ENCODE measurements around the gene QDPR.
A peak's percentile ranks its signal among the peaks of the same experiment; 100 is the strongest.

The QDPR gene

DNA sequence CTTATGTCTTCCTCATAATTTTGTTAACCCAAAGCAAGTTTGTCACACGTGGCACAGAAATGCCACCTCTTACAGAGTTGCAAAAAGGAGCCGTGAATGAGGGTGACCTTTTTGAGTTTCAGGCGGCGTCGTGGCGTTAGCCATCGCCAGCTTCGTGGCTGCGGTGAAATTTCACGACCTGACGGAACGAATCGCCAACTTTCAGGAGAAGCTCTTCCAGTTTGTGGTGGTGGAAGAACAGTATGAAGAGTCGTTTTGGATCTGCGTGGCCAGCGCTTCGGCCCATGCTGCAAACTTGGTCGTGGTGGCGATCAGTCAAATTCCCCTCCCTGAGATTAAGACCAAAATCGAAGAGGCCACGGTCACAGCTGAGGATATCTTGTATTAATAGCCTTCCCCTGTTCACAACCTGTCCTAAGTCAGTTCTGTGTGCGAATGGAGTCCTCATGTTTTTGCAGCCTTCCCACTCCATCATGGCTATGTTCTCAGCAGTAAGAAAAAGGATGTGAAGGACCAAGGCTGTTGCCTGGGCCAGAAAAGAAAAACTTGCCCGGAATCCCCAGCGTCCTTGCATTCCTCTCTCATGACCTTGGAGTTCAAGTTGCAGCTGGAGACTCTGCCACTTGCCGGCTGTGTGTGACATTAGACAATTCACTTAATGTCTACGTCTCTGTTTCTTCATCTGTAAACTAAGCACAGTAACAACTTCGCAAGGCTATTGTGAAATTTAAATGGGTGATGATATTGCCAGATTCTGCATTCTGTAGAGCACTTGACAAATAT is 15.0 kb upstream of the QDPR start:
- no peak for DNase-seq

DNA sequence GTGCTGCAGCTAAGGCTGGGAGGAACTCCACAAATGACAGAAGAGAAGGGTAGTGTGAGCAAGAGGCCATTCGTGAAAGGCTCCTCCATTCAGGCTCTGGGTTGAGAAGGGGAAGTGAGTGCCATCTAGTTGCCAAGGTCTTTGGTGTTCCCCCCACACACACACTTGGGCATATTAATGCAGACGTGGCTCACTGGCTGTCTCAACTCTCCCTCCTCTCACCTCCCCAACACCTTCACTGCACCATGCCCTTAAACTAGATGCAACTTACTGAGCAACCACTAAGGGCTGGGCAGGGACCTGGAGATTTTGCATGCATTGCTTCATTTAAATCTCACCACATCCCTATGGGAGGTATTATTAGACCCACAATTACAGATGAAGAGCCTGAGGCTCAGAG is 11.8 kb upstream of the QDPR start:
- no peak for DNase-seq

DNA sequence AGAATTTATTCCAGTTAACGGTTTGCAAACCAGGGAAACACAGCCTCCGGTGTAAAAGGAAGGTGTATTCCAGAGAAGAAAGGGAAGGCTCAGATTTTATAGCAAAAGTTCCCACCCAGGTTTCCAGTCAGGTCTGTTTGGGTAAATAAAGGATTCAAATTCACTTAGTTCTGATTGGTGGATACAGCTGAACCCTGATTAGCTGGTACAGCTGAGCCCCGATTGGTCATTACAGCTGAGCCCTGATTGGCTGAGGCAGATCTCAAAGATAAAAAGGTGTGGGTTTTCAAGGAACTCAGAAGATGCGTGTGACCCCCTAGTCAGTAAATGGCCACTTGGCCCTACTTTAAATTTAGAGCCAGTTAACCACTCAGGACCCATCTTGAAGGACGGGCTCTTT is 9.7 kb upstream of the QDPR start:
- DNase-seq: no peak

DNA sequence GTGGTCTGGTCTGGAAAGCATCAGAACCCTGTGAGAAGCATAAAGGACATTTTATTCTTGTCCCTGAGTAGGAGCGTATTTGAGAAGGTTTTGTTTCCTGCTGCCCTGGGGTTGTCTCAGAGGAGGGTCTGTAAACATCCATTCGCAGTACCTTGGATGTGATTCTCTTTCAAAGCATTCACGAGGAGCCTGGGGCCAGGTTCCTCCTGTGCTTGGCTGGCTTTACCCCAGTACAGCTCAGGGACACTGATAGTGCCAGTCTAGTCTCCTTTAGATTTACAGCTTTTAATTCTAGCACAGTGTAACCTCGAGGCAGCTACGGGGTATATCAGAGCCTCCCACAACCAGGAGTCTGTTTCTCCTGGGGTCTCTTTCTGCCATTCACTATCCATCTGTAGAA is 5.8 kb upstream of the QDPR start:
- DNase-seq: no peak

DNA sequence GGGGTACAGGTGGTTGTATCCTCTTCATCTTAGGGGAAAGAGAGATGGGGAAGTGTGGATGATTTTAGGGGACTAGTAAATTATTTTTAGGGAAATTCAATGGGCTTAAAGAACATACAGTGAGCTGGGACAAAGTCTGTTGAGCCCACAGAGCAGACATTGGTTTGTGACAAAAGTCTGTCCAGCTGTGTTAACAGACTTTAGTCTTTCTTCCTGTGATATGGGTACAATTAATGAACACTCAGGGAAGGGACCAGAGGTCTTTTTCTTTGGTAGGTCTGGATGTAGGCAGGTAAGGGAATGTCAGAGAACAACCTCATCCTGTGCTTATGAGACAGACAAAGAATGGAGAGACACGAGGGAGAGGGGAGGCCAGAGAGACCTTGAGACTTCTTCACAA is 5.1 kb upstream of the QDPR start:
- DNase-seq: no peak

DNA sequence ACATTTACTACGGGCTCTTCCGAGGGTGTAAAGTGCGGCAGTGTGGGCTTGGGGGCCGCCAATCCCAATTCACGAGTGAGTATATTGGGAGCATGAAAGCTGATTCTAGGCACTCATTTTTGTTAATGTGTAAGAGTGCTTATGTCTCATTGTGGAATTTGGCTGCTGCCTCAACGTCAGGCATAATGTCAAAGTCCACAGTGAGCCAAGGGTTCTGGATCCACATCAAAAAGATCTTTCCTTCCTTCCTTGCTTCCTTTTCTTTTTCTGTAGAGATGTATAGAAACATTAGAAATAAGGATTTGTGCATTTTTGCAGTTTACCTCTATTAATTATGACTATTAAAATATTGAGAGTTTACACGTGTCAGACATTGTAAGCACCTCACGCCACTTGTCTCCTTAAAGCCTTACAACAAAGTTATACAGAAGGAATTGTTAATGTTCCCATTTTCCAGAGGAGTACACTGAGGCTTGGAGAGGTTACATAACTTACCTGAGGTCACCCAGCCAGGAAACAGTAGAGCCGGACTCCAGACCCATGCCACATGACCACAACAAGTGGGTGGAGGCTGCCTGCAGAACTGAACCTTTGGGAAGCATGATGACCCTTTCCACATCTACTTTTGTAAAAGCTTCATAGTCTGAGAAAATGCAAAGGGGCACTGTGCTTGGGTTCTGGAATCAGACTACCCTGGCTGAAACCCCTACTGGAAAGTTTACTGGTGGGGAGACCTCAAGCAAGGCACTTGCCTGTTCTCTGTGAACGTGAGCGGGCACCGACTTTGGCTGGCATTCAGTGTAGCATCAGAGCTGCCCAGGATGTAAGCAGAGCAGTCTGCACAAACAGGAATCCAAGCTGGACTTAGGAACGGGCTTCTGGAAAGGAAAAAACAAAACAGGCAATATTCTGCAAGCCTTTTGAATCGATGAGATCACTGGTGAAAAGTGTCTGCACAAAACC is 3.8 kb upstream of the QDPR start:
- no peak for DNase-seq

DNA sequence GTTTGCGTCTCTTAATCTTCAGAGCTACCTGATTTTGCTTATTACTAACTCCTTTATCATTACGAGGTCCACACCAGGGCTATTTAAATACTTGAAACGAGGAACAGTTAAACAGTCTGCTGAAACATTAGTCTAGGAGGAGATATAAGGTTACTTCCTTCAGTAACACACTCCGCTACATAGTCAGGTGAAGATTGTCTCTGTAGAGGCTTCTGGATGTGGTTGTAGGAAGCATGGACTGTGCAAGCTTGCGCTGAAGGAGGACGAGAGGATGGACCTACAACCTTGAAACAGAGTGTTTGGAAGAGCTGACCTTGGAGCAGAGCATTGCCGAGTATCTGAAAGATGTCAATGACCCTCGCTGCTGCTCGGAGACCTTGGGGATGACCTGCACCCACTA is 3.0 kb upstream of the QDPR start, which contains the start of gene CLRN2:
TSS of gene CLRN2 (plus strand) at position 301 of the 400 bp plus-strand sequence. CDS start 102 bp downstream, outside the sequence.
- no peak for DNase-seq

DNA sequence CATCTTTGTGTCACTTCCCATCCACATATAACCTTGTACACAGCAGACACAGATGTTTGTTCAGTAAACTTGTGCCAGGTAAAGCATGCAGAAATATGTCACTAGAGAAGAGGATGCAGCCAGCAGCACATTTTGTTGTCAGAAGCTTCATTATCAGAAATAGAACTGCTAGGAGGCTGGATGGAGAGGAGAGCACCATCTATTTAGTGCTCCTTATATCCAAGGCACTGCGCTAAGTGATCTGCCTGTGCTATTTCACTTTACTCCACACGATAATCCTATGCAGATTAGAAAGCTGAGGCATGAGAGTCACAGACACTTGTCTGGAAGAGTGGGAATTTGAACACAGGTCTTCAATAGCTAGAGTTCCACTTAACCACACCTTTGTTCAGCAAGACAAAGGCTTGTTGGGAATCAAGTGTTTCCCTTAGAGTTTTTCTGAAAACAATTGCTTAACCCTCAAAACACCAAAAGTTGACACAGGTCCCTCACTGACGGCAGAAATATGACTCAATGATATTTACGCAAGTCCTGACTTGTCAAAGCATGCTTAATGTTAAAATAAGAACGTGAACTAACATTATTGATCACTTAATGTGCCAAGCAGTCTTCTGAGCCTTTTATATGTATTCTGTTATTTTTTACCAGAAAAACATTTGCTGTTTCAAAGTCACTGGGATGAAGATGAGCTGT is 1.2 kb upstream of the QDPR start:
- DNase-seq: no peak

DNA sequence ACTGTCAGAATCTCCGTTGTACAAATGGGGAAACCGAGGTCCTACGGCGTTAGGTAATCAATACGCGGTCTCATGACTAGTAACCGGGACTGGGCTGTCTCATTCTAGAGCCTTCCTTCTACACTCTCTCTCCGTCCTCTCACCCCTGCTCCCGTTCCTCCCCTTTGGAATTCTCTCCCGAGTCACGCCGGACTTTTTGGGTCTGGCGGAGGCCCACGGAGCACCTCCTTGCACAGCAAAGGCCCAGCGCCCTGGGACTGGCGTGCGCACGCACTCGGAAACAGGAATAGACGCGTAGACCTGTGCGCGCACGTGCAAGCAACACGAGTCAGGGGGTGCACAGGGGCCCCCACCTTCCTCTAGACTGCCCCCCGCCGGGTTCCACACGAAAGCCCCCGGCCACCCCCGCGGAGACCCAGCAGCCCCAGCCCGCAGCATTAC is 361 bp downstream of the QDPR start:
- peak; percentile 65 for DNase-seq

DNA sequence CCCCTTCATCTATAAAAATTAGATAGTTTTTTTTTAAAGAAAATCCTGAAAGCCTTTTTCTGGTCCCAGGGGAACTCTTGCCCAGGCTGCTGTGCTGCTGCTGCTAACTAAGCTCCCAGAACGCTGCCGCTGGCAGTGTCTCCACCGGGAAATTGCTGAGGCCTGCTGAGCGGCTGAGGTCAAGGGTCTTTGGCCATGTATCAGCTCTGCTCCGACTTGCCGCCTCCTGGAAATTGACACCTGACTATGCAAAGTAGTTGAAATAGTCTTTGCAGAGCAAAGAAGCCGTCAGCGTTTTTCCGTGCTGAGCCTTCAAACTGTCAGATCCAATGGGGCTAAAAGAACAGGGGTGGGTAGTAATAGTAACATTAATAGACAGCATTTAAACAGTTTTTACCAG is 839 bp downstream of the QDPR start:
- no peak for DNase-seq

DNA sequence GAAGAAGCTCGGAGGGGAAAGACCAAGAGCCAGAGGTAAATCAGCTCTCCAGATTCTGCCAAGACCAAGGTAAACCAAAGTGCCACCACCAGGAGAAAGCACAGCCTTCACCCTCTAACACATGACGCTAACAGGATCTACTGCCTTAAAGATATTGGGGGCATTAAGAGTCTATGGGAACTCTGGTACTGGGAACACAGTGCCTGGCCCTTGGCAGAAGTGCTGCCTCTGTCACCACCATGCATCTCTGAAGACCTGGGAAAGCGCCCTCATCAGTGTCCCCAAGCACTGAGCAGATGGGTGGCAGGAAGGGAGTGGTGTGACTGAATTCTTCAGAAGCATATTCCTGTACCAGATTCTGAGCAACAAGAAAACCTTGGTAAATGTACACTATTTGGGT is 1.3 kb downstream of the QDPR start:
- DNase-seq: no peak

DNA sequence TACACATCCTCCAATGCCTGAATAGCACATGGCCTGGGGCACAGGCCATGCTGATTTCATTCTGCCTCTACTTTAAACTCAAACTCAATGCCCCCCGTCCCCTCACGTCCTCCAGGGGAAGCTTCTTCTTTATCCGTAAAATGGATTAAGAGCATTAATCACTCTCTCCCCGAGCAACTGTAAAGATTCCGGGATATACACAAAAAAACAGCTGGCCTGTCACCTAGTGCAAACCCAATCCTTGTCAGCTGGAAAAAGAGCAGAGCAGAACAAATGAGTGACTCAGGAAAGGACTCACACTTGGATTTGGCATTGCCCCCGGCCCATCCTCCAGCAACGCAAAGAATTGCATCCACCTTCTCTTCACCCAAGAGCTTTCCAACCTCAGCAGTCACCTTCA is 7.8 kb downstream of the QDPR start:
- DNase-seq: no peak

DNA sequence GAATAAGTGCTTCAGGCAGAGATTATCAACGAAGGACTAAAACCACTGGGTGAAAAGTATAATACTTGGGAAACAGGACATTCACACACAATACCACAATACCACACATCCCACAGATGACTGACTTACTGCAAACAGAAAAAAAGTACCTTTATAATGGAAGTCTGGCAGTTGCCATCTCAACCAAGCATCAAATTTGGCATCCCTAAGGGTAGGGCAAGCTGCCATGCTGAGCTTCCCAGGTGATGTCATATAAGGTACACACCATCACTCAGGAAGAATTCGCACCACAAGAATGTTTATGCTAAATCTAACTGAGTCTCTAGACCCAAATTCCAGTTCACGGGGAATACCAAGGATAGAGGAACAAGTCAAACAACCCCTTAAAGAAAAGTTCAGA is 9.1 kb downstream of the QDPR start:
- no peak for DNase-seq

DNA sequence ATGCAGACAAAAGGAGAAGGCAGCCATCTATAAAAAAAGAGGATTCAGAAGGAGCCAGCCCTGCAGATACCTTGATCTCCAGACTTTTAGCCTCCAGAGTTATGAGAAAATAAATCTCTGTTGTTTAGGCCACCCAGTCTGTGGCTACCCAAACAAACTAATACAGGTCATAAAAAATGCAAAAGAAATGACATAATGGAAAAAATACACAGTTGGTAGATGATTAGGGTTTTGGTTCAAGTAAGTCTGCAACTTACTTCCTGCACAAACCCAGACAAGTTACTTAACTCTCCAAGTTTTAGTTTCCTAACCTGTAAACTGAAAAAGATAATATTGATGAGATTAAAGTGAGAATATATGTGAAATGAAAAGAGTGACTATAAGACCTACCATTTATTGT is 11.3 kb downstream of the QDPR start:
- DNase-seq: no peak

DNA sequence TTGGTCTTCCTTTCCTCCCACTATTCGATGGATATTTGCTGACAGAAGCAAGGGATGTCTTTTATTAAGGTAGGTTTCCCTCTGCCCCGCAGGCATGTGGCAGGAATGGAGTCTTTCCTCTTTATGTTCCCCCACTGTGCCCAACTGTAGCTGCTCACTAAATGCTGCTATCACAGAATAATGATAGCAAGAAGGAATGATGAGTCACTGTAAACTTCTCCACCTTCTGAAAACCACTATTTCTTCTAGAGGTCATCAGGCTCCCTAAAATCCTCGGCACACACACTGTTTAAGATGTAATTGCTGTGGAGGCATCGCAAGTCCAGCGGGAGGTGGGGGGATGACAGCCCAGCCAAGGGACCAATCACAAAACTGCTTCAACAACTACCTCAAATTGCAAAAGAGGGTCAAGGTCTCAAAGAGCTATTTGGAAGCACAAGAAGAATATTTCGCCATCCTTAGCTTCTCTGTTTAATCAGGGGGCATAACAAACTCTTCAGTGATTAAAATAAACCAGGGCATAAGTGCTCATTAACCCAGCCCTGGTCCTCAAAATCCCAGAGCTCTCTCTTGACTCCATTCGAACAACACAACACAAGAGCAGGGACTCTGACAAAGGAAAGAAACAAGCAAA is 13.9 kb downstream of the QDPR start:
- no peak for DNase-seq

DNA sequence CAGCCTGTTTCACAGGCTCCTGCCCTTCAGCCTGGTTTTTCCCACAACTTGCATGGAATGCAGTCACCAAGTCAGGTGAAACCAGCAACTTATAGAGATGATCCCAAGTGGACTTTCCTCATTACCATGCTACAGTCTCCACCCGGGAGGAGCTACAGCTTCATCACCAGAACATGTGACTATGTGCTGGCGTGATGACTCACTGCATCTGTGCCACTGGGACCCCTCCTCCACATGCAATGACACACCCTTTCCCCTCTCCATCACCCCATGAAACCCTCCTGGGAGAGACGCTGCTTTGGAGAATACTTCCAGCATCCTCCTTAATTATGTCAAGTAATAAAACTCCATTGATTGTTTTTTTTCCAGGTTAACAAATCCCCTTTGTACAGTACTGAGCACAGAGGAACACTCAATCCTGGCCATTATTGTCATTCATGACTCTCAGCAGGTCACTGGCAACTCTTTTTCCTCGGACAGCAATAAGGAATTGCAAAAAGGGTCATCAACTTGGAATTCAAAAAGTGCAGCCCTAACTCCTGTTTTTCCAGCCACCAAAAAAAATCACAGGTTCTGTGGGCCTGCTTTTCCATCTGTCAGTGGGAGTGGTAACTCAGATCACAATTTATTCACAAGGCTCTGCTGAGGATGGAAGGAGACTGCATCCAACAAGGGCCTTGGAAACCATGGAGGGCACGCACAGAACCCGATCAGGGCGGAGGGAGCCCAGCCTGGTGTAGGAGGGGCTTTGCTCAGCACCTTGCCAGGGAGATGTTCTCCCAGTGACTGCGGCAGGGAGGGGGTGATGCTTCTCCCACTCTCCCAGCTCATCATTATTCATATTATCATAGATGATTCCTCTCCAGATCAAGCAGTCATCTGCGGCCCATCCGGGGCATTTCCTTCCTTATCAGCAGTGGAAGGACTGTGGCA is 17.4 kb downstream of the QDPR start:
- DNase-seq: peak; percentile 13

DNA sequence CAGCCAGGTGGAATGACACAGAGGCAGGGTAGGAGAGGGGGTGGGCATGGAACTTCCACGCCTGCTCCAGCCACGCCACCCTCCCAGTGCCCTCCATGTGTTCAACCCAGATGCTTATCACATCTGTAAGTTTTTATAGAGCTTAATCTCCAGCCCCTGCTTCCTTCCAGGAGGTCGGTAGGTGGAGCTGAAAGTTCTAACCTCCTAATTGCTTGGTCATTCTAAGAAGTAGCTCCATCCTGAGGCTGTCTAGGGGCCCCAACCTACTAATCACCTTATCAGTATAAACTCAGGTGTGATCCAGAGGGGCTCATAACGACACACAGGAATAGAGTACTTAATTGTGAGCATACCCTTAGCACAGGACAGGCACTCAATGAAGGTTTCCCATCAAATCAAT is 18.3 kb downstream of the QDPR start:
- no peak for DNase-seq

DNA sequence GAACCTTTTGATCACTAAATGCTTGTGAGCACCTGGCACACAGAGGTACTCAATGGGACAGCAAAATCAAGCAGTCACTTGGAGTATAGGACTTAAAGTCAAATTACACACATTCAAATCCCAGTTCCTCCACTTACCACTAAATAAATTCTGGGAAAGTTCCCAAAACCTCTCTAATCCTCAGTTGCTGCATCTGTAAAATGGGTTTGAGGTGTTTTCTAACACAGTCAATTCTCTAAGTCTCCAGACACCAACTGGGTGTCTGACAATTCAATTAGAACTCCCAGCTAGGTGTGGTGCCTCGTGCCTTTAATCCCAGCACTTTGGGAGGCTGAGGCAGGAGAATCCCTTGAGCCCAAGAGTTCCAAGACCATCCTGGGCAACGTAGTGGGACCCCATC is 19.0 kb downstream of the QDPR start:
- DNase-seq: no peak

DNA sequence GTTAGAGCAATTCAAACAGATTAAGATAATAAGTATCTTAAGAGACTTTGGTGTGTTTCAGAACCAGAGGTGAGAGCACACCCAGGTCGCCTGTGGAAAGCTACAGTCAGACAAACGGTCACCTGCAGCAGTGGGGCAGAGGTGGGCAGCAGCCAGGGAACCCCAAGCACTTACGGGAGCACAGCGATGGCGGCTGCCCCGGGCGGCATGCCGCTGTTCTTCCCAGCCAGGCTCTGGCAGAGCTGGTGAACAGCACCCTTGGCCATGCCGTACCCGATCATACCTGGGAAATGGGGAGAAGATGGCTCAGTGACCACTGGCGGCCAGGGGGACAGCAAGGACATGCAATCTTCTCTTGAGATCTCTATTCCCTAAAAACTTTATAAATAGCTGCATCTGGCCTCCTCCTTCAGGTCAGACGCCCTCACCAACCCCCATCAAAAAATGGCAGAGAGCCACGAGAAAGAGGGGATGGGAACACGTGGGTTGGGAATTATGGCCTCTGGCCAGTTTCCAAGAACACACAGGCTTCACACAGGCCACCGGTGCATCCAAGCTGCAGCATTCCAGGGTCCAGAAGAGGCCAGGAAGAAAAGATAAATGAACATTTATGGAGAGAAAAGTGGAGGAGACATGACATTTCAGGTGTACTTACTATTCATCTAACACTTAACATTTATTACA is 19.7 kb downstream of the QDPR start:
- no peak for DNase-seq

DNA sequence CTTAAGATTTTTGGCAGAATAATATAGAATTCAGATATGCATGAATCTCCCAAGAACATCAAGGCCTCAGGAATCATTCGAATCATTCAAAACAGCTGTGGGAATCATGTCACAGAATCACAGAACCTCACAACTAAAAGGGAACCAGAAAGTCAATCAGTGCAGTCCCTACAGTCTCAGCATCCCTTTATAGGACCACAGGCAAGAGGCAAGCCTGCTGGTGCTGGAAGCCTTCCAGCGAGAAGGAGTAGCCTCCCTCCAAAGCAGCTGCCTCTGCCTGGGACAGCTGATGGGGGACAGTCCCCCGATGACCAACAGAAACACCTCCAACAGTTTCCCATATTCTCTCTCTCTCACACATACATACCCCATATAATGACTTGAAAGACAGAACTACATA is 20.7 kb downstream of the QDPR start:
- no peak for DNase-seq

DNA sequence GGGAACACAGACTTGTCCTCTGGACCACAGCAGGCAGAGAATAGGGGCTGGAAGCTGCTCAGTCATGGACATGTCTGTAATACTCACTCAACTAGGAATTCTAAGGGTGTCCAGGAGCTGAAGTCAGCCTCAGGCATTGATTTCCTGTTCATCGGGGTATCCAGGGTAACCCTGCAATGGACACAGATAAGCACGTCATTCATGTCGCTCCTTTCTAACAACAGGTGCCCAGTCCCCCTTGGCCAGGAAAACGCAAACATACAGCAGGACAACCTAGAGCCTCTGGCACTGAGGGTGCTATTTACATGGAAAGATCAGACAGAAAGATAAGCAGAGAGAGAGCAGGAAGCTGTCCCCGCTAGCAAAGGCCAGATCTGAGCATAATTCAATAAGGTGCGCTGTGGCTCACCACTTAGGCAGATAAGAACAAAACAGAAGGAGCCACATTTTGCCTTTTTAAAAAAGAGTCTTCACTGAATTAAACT is 21.3 kb downstream of the QDPR start:
- DNase-seq: no peak

Measured in stimulated activated CD4-positive, alpha-beta T cell treated with anti-CD3 and anti-CD28 coated beads, Interleukin-4, amount 100 ng/mL, for 24 hours (primary cell).